GM12878 (cell line): ENCODE results near the gene PRG2. TPM values are rescaled to one million over a fixed set of nuclear protein-coding genes. Genes with fewer than 3 reads are reported as not detected.

Source experiments
- ATAC-seq: fragments of 200-7000 bp; cut with Tn5 transposase; 3 replicates; pipeline ENCODE4 v1.9.1; 2020; ENCODE audit warnings: mild to moderate bottlenecking, moderate library complexity
- BruUV-seq: library from RNA; stranded (reverse); fragments of 400-500 nt; replicated peaks from 2 replicates; lab custom pipeline; 2021; lab: Mats Ljungman, UMichigan
- CTCF ChIA-PET: fragments of 300-600 bp; sonication (Branson Sonifier 250); formaldehyde crosslinking; extraction: SDS; loops from one replicate; lab custom pipeline; 2021; ENCODE audit warnings: inconsistent platforms; lab: Yijun Ruan, JAX
- POLR2A ChIA-PET: fragments of 350-600 bp; formaldehyde crosslinking; extraction: SDS; loops from one replicate; lab custom pipeline; 2021; ENCODE audit warnings: inconsistent platforms; lab: Charles Lee
- RAD21 ChIA-PET: fragments of 300-600 bp; sonication (Branson Sonifier 250); formaldehyde crosslinking; loops from one replicate; lab custom pipeline; 2023; ENCODE audit warnings: antibody characterized with exemption; ENCODE audit not compliant: unreplicated experiment; lab: Charles Lee
- SMC1A ChIA-PET: fragments of 300-600 bp; sonication (Branson Sonifier 250); formaldehyde crosslinking; loops from one replicate; lab custom pipeline; 2023; ENCODE audit not compliant: unreplicated experiment, uncharacterized antibody; lab: Charles Lee
- DNase-seq: peaks from one replicate; pipeline ENCODE4 v3.0.0-alpha.2; 2011; ENCODE audit warnings: low read depth, low spot score
- FAIRE-seq: peaks from 3 replicates; lab custom pipeline; 2011; peaks lifted over from hg19 to GRCh38; lab: Jason Lieb, UNC
- H2AFZ ChIP-seq: 2 replicates; pipeline ENCODE4 v1.6.0; 2011; ENCODE audit warnings: low read depth, low read length, control low read depth; ENCODE audit not compliant: control insufficient read depth
- H3K27ac ChIP-seq: 2 replicates; pipeline ENCODE4 v1.5.1; 2011; ENCODE audit warnings: control low read depth; ENCODE audit not compliant: control insufficient read depth, insufficient read depth
- H3K27me3 ChIP-seq, 2 experiments: replicated peaks in 1 of 2; 2 replicates each; pipeline versions ENCODE4 v1.6.0 to v1.6.1; 2011; ENCODE audit warnings: low read length in 1 of 2; ENCODE audit not compliant: control insufficient read depth in 2 of 2, insufficient read depth in 2 of 2
- H3K36me3 ChIP-seq, 2 experiments: 2 replicates each; pipeline ENCODE4 v1.5.1; 2011; ENCODE audit warnings: low read length in 1 of 2; ENCODE audit not compliant: control insufficient read depth in 2 of 2, insufficient read depth in 2 of 2
- H3K4me1 ChIP-seq: 2 replicates; pipeline ENCODE4 v1.6.1; 2011; ENCODE audit warnings: mild to moderate bottlenecking, low read length, moderate library complexity, mixed read lengths; ENCODE audit not compliant: control insufficient read depth, insufficient read depth
- H3K4me2 ChIP-seq: 2 replicates; pipeline ENCODE4 v1.6.0; 2011; ENCODE audit warnings: control low read depth; ENCODE audit not compliant: control insufficient read depth, insufficient read depth
- H3K4me3 ChIP-seq: fragments of 200-600 bp; sonication (generic); 2 replicates; pipeline ENCODE4 v1.5.1; 2016
- H3K79me2 ChIP-seq: 2 replicates; pipeline ENCODE4 v1.6.0; 2011; ENCODE audit warnings: low read length; ENCODE audit not compliant: control insufficient read depth, insufficient read depth
- H3K9ac ChIP-seq: 2 replicates; pipeline ENCODE4 v1.8.0; 2011; ENCODE audit warnings: low read length, control low read depth, mixed read lengths; ENCODE audit not compliant: control insufficient read depth, insufficient read depth
- H3K9me3 ChIP-seq: replicated peaks from 3 replicates; pipeline ENCODE4 v1.5.1; 2011; ENCODE audit warnings: mild to moderate bottlenecking, low read length; ENCODE audit not compliant: control insufficient read depth, insufficient read depth
- H4K20me1 ChIP-seq: 2 replicates; pipeline ENCODE4 v1.6.0; 2011; ENCODE audit not compliant: control insufficient read depth, insufficient read depth
- NKRF ChIP-seq: fragments of 450-650 bp; conservative IDR thresholded peaks from 2 replicates; pipeline ENCODE4 v1.6.1; 2017; ENCODE audit warnings: mild to moderate bottlenecking, moderate library complexity
- NRF1 ChIP-seq: conservative IDR thresholded peaks from 2 replicates; pipeline ENCODE4 v1.6.1; 2011; ENCODE audit warnings: mild to moderate bottlenecking, low read depth, low read length, improper control_type of control experiment
- RUNX3 ChIP-seq: IDR thresholded peaks from 2 replicates; pipeline ENCODE4 v1.6.1; 2012; ENCODE audit warnings: low read length, inconsistent platforms
- SKIL ChIP-seq: fragments of 450-650 bp; IDR thresholded peaks from 2 replicates; pipeline ENCODE4 v1.6.1; 2017; ENCODE audit warnings: mild to moderate bottlenecking, low read depth, inconsistent platforms; ENCODE audit not compliant: poor library complexity, severe bottlenecking
- SMAD5 ChIP-seq: IDR thresholded peaks from 2 replicates; pipeline ENCODE4 v1.6.1; 2016; ENCODE audit warnings: antibody characterized with exemption, low read depth
- ZBTB40 ChIP-seq: fragments of 450-650 bp; IDR thresholded peaks from 2 replicates; pipeline ENCODE4 v1.6.1; 2016; ENCODE audit warnings: mild to moderate bottlenecking, moderate library complexity, borderline replicate concordance
- ZNF384 ChIP-seq: IDR thresholded peaks from 2 replicates; pipeline ENCODE4 v1.6.1; 2012; ENCODE audit warnings: low read depth, mild to moderate bottlenecking, low read length, improper control_type of control experiment, borderline replicate concordance
- ZNF592 ChIP-seq: fragments of 450-650 bp; IDR thresholded peaks from 2 replicates; pipeline ENCODE4 v1.6.1; 2017; ENCODE audit warnings: mild to moderate bottlenecking, moderate library complexity
- WGBS: methylation state at CpG from one replicate; pipeline ENCODE4 v1.1.6; 2016; ENCODE audit warnings: low lambda C conversion rate; ENCODE audit not compliant: insufficient replicate concordance, insufficient coverage; ENCODE audit errors: missing lambda C conversion rate; 5-methylcytosine and 5-hydroxymethylcytosine counted together
- in situ Hi-C: fragments of 300-500 bp; cut with MboI; formaldehyde crosslinking; loops from 9 replicates; pipeline ENCODE4 v1.14.3; 2018; ENCODE audit warnings: mixed read lengths
- intact Hi-C: fragments of 100-400 bp; cut with micrococcal nuclease; formaldehyde crosslinking; loops from one replicate; pipeline ENCODE4 v1.14.2; 2022; ENCODE audit not compliant: unreplicated experiment
- polyA plus RNA-seq, 11 experiments: library from polyadenylated mRNA; depleted of rRNA in 4 of 11; unstranded in 6 of 11; stranded (reverse) in 5 of 11; fragments of >200 nt; fragmentation: Nextera tagmentation in 4 of 11; fragmentation: Illumina TruSeq in 1 of 11; extraction: Ambion mirVana in 4 of 11; extraction: Trizol in 1 of 11; gene quantifications; 1 replicate in 1 of 11; 2 replicates in 10 of 11; pipeline versions ENCODE4 v1.2.1 to v1.2.3, GENCODE V29; 2011 to 2016; ENCODE audit warnings: inconsistent platforms in 2 of 11, missing spikeins in 2 of 11, low read depth in 1 of 11
- total RNA-seq, 4 experiments: library from RNA; depleted of rRNA in 3 of 4; stranded (reverse); fragments of >200 nt in 3 of 4; fragmentation: Illumina TruSeq in 1 of 4; extraction: Trizol in 1 of 4; gene quantifications; 2 replicates each; pipeline versions ENCODE4 v1.2.1 to v1.2.3, GENCODE V29; 2013 to 2021

The PRG2 gene
- total and polyA plus RNA-seq, 10 of the 15 experiments (the other 5 are each of a cell fraction or from before 2014, with no cell fraction given), result 0.10 to 1.7 (median 0.56) TPM; not detected in 2

- no peak overlapping the region for H2AFZ ChIP-seq
- no peak overlapping the region for H3K4me2 ChIP-seq
- intact Hi-C loops, result no loop called here
- no peak overlapping the region for H3K4me3 ChIP-seq
- H3K9me3 ChIP-seq, result no peaks in the 10 kb centered on the region
- RAD21 ChIA-PET, result no interaction called here
- SMC1A ChIA-PET, result interaction anchor here (1.7 kb wide), 1 partner anchor 23 kb away, joined by 5 read pairs; no protein-coding TSS in a partner anchor
- in situ Hi-C loops, result no loop called here
- no TSS peak for BruUV-seq
- H3K27ac ChIP-seq, result no peak overlapping the region
- no peaks in the 10 kb centered on the region for H3K79me2 ChIP-seq
- CTCF ChIA-PET, result interaction anchor here (1.3 kb wide), 1 partner anchor 47 kb away, joined by 3 read pairs; no protein-coding TSS in a partner anchor
- no peak for ATAC-seq
- no peaks in the 10 kb centered on the region for H3K27me3 ChIP-seq
- FAIRE-seq, result no peak
- no peaks in the 10 kb centered on the region for H4K20me1 ChIP-seq
- H3K36me3 ChIP-seq, result no peaks in the 10 kb centered on the region
- H3K4me1 ChIP-seq, result no peaks in the 10 kb centered on the region
- 73% methylated on average over 11 of the region's 11 CpGs for WGBS
- TF ChIP-seq SKIL (no peak), ZNF384 (no peak), SMAD5 (no peak), NKRF (no peak), RUNX3 (no peak), NRF1 (no peak), ZBTB40 (no peak), ZNF592 (no peak)
- H3K9ac ChIP-seq, result no peak overlapping the region
- no peak for DNase-seq
- POLR2A ChIA-PET, result interaction anchor here (0.7 kb wide), 1 partner anchor 308 kb away, joined by 3 read pairs; no protein-coding TSS in a partner anchor
Measured at GRCh38 chr11:57395905-57396623, 5.6 kb upstream of the PRG2 start.
